Psoas muscle (tissue), 8 donors: ENCODE measurements around the gene RPS19BP1. TPM values are rescaled to one million over a fixed set of nuclear protein-coding genes. Genes with fewer than 3 reads are reported as not detected.

Experiments used
- ATAC-seq, 4 donors: fragments of 200-7000 bp; cut with Tn5 transposase; one replicate each; pipeline ENCODE4 v1.9.1; 2020; ENCODE audit warnings: moderate library complexity in 3 of 4, mild to moderate bottlenecking in 2 of 4
- DNase-seq, 2 donors: peaks; one replicate each; pipeline ENCODE4 v3.0.0-alpha.2; 2020
- H3K27ac ChIP-seq: fragments of 200-600 bp; one replicate; pipeline ENCODE4 v1.8.0; 2022
- H3K27me3 ChIP-seq, 3 donors: fragments of 200-600 bp in 1 of 3; one replicate each; pipeline versions ENCODE4 v1.6.1 to v1.8.0; 2013 to 2022; ENCODE audit warnings: low read length in 2 of 3, mild to moderate bottlenecking in 2 of 3, moderate library complexity in 1 of 3; ENCODE audit not compliant: insufficient read depth in 3 of 3
- H3K36me3 ChIP-seq, 2 donors: fragments of 200-600 bp in 1 of 2; one replicate each; pipeline versions ENCODE4 v1.6.1 to v1.8.0; 2013 to 2022; ENCODE audit warnings: low read depth in 1 of 2, mild to moderate bottlenecking in 1 of 2, moderate library complexity in 1 of 2; ENCODE audit not compliant: insufficient read depth in 1 of 2
- H3K4me1 ChIP-seq: fragments of 200-600 bp; one replicate; pipeline ENCODE4 v1.8.0; 2022
- H3K4me3 ChIP-seq: fragments of 200-600 bp; one replicate; pipeline ENCODE4 v1.8.0; 2022; ENCODE audit warnings: mild to moderate bottlenecking
- H3K9me3 ChIP-seq: fragments of 200-600 bp; one replicate; pipeline ENCODE4 v1.8.0; 2022
- WGBS, 3 donors: extraction: QIAGEN DNeasy Blood & Tissue Kit; methylation state at CpG; one replicate each; pipeline versions ENCODE4 v1.1.6 to v1.1.7; 2013; 5-methylcytosine and 5-hydroxymethylcytosine counted together
- intact Hi-C, 2 donors: fragments of 100-400 bp; cut with DNase I; formaldehyde crosslinking; loops; one replicate each; pipeline versions ENCODE4 v1.11.0 to v1.14.2; 2022
- polyA plus RNA-seq, 3 donors: library from polyadenylated mRNA; stranded (reverse); fragments of 200-250 nt; gene quantifications; one replicate each; pipeline ENCODE4 v1.2.3, GENCODE V29; 2013
- total RNA-seq, 4 donors: library from RNA; stranded (reverse); fragmentation: NEBNext Ultra II Directional in 2 of 4; extraction: Animal tissue kit (Norgen Biotek cat#: 25700) in 2 of 4; gene quantifications; one replicate each; pipeline versions ENCODE4 v1.2.1 to v1.2.4, GENCODE V29; 2021 to 2023
- TF ChIP-seq, protein P1 (sequence below): fragments of 200-600 bp; IDR thresholded peaks from one replicate; pipeline ENCODE4 v1.8.0; 2022; ENCODE audit warnings: antibody characterized with exemption
- donor health status: healthy with polysubstance abuse.
- donor health status: DM: no; HTN: no; CAD: no; lungs with moderate emphysema.
- donor health status: Bipolar disorder and iron deficiency.
- donor health status: healthy.
- donor health status: DM: yes; HTN: yes; CAD: no.
- donor health status: DM: no; HTN: no; CAD: no.
- donor health status: DM: no; HTN: no; CAD: no.
- donor health status: DM: yes; HTN: yes; CAD: no.

The RPS19BP1 gene
- total and polyA plus RNA-seq, 7 donors, result 34.0 to 313 (median 52.6) TPM

DNA sequence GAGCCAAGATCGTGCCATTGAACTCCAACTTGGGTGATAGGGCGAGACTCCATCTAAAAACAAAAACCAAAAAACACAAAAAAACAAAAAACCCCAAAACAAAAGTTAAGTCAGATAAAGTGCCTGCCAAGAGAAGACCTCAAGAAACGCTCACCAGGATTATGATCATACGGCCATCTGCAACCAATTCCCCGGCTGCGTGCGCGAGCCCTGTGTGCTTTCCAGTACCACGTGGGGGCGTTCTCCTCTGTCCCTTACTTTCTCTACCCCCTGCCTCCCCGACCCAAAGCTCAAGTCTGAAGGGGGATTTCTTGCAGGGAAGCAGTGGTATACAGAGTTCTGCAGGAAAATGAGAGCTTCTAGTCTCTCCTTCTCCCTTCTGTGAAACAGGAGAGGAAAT is 10.5 kb upstream of the RPS19BP1 start:
- 16 to 19% (median 17%) methylated on average over 11 of the region's 11 CpGs for WGBS, 3 donors
- Histone ChIP-seq H3K27ac (no peak overlapping the region), H3K27me3 (peaks cover 0 to 45% (median 14%) of the 10 kb centered on the region in 3 donors), H3K4me1 (no peaks in the 10 kb centered on the region), H3K4me3 (no peak overlapping the region), H3K36me3 (no peaks in the 10 kb centered on the region), H3K9me3 (no peaks in the 10 kb centered on the region)
- ATAC-seq (no peak), DNase-seq (no peak)
- intact Hi-C loops, result no loop called here
- TF ChIP-seq, protein P1, sequence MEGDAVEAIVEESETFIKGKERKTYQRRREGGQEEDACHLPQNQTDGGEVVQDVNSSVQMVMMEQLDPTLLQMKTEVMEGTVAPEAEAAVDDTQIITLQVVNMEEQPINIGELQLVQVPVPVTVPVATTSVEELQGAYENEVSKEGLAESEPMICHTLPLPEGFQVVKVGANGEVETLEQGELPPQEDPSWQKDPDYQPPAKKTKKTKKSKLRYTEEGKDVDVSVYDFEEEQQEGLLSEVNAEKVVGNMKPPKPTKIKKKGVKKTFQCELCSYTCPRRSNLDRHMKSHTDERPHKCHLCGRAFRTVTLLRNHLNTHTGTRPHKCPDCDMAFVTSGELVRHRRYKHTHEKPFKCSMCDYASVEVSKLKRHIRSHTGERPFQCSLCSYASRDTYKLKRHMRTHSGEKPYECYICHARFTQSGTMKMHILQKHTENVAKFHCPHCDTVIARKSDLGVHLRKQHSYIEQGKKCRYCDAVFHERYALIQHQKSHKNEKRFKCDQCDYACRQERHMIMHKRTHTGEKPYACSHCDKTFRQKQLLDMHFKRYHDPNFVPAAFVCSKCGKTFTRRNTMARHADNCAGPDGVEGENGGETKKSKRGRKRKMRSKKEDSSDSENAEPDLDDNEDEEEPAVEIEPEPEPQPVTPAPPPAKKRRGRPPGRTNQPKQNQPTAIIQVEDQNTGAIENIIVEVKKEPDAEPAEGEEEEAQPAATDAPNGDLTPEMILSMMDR, result no peak

DNA sequence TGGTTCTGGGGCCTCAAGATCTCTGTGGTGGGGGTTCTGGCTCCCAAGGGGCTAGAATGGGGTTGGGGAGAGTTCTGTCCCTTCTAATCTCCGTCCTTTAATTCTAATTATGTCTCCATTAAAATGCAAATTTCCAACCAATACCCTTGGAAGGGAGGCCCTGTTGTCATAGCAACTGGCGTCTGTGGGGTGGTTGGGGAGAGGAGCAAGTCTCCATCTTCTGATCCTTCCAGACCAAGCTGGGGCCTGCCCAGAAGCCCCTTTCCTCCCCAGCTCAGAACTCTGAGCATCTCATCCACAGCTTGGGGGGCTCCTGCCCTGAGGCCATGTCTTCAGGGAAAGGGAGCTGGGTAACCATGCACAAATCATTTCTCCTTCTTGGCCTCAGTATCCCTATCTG is 5.4 kb upstream of the RPS19BP1 start:
- intact Hi-C loops, result loop anchor here (5.0 to 10.0 kb wide), 3 partner anchors 269 to 807 kb away; partner anchors contain the start of gene ADSL (in 1 of the 2)
- H3K27me3 ChIP-seq, result peaks cover 0 to 11% (median 0%) of the 10 kb centered on the region in 3 donors
- H3K27ac ChIP-seq, result no peak overlapping the region
- 47 to 61% (median 48%) methylated on average over 2 of the region's 2 CpGs for WGBS, 3 donors
- DNase-seq (no peak), ATAC-seq (no peak)
- no peak overlapping the region for H3K4me3 ChIP-seq
- H3K36me3 ChIP-seq, result no peaks in the 10 kb centered on the region
- H3K9me3 ChIP-seq, result no peaks in the 10 kb centered on the region
- H3K4me1 ChIP-seq, result peaks cover 6% of the 10 kb centered on the region
- TF ChIP-seq, protein P1, result no peak

DNA sequence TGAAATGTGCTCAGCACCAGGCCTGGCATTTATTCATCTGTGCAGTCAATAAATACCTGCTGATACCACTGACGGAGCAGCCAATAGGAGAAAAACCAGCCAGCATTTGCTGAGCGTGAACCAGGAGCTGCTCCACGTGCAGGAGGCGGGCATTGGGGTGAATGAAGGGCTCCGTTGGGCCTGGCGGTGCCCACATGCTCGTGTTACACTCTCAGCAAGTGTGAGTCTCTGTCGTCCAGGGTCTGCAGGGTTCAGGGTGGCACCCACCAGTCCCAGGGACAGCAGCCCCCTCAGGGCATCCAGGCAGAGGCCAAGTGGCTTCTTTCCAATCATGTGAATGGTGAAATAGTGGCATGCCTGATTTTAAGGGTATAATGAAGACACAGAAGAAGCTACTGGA is 4.2 kb upstream of the RPS19BP1 start:
- Histone ChIP-seq H3K27me3 (no peaks in the 10 kb centered on the region), H3K4me3 (no peak overlapping the region), H3K9me3 (no peaks in the 10 kb centered on the region), H3K4me1 (peaks cover 8% of the 10 kb centered on the region), H3K36me3 (no peaks in the 10 kb centered on the region), H3K27ac (no peak overlapping the region)
- WGBS, 3 donors, result 42 to 59% (median 44%) methylated on average over 8 of the region's 8 CpGs
- TF ChIP-seq, protein P1, result no peak
- intact Hi-C loops, result loop anchor here (5.0 to 10.0 kb wide), 3 partner anchors 271 to 808 kb away; partner anchors contain the start of gene ADSL (in 1 of the 2)
- DNase-seq (no peak), ATAC-seq (no peak)

DNA sequence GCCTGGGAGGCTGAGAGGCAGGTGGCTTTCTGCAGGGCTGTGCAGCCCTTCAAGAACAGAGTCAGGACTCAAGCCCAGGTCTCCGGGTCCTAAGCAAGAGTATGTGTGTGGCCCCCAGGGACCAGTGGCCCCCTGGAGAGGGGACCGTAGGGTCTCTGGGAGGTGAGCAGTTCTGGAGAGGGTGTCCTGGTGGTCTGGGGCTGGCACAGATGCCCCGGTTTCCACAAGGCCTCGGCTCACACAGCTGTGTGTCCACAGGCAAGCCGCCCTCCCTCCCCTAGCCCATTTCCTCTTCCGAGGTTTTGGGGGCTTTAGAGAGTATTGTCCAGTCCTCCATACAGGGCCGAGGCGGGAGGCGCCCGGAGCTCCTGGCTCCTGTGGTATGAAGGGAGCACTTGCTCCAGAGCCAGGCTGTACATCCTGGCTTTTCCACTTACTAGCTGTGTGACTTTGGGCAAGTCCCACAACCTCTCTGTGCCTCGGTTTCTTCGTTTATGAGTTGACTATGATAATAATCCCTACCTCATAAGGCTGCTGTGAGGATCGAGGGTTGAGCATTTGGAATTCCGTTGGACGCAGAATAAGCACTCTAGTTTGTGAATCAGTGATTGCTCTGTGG is 3.4 kb upstream of the RPS19BP1 start:
- intact Hi-C loops, result loop anchor here (2.0 to 10.0 kb wide), 4 partner anchors 271 to 809 kb away; partner anchors contain the start of gene ADSL (in 1 of the 2)
- H3K27ac ChIP-seq, result no peak overlapping the region
- TF ChIP-seq, protein P1, result no peak
- peaks cover 16% of the 10 kb centered on the region for H3K4me1 ChIP-seq
- no peak overlapping the region for H3K4me3 ChIP-seq
- DNase-seq (peak in 1 of 2 donors; percentile 37), ATAC-seq (no peak)
- H3K36me3 ChIP-seq, result peaks cover 0 to 3% of the 10 kb centered on the region in 2 donors
- no peaks in the 10 kb centered on the region for H3K27me3 ChIP-seq
- H3K9me3 ChIP-seq, result no peaks in the 10 kb centered on the region
- WGBS, 3 donors, result 79 to 85% (median 82%) methylated on average over 15 of the region's 15 CpGs
